GM21619 (cell line): Measurements from ENCODE around the gene ETFDH.
A peak's percentile ranks its signal among the peaks of the same experiment; 100 is the strongest.
"Not testable (repeated sequence)": the region's sequence is repeated elsewhere in the genome, so short reads cannot be mapped to it uniquely, and the experiment has no call there.

Experiments used
- ATAC-seq: cut with Tn5 transposase; IDR thresholded peaks from one replicate; pipeline ENCODE4 v1.9.1; 2021; ENCODE audit not compliant: unreplicated experiment

The ETFDH gene

GRCh38 chr4:158671915-158672806, at the start of gene ETFDH:
Gene ETFDH (plus strand): TSS chr4:158672296. CDS start chr4:158672457, 161 bp downstream.
- ATAC-seq = peak; percentile 86

GRCh38 chr4:158624889-158625478, 47.1 kb upstream of the ETFDH start:
- ATAC-seq = peak; percentile 96

- no peak for ATAC-seq
These were observed 46.6 kb upstream of the ETFDH start for GRCh38 chr4:158625544-158625943.

- ATAC-seq = no peak
These were observed 41.2 kb upstream of the ETFDH start for GRCh38 chr4:158630893-158631292.

- ATAC-seq = no peak
These were observed 35.5 kb upstream of the ETFDH start for GRCh38 chr4:158636619-158637018.

GRCh38 chr4:158644356-158644755, 27.7 kb upstream of the ETFDH start:
- ATAC-seq = no peak

- no peak for ATAC-seq
These were observed 27.3 kb upstream of the ETFDH start for GRCh38 chr4:158644760-158645159.

GRCh38 chr4:158649111-158649680, 22.9 kb upstream of the ETFDH start:
- ATAC-seq = no peak

GRCh38 chr4:158652920-158653319, 19.2 kb upstream of the ETFDH start:
- ATAC-seq = no peak

GRCh38 chr4:158656439-158656838, 15.7 kb upstream of the ETFDH start:
- ATAC-seq = no peak

GRCh38 chr4:158657291-158657690, 14.8 kb upstream of the ETFDH start:
- ATAC-seq = no peak

- not testable (repeated sequence) for ATAC-seq
These were observed 8.8 kb upstream of the ETFDH start for GRCh38 chr4:158663255-158663654.

GRCh38 chr4:158663707-158664625, 8.1 kb upstream of the ETFDH start:
- ATAC-seq = not testable (repeated sequence)

- no peak for ATAC-seq
These were observed 7.3 kb upstream of the ETFDH start for GRCh38 chr4:158664806-158665205.

- ATAC-seq = no peak
These were observed 5.2 kb upstream of the ETFDH start for GRCh38 chr4:158666892-158667291.

- no peak for ATAC-seq
These were observed 4.4 kb upstream of the ETFDH start for GRCh38 chr4:158667651-158668198.

GRCh38 chr4:158669310-158669709, 2.8 kb upstream of the ETFDH start:
- ATAC-seq = no peak

- ATAC-seq = peak; percentile 24
These were observed 976 bp upstream of the ETFDH start for GRCh38 chr4:158670975-158671664.

- no peak for ATAC-seq
These were observed 506 bp upstream of the ETFDH start, which contains the start of gene C4orf46 for GRCh38 chr4:158671665-158671914. Gene C4orf46 (minus strand): TSS chr4:158671887. CDS start chr4:158671801, 86 bp downstream.

GRCh38 chr4:158673633-158674032, 1.5 kb downstream of the ETFDH start:
- no peak for ATAC-seq
